OCI-LY7 (cell line): ENCODE measurements around the gene SCARB1. TPM values are rescaled to one million over a fixed set of nuclear protein-coding genes. Genes with fewer than 3 reads are reported as not detected.

Experiments
- BruUV-seq: library from RNA; stranded (reverse); fragments of 400-500 nt; replicated peaks from 2 replicates; lab custom pipeline; 2021; lab: Mats Ljungman, UMichigan
- CTCF ChIA-PET: fragments of 300-600 bp; sonication (Branson Sonifier 250); formaldehyde crosslinking; loops from one replicate; lab custom pipeline; 2022; ENCODE audit warnings: antibody characterized with exemption; ENCODE audit not compliant: unreplicated experiment; lab: Charles Lee
- POLR2A ChIA-PET: fragments of 300-600 bp; sonication (Branson Sonifier 250); formaldehyde crosslinking; loops from one replicate; lab custom pipeline; 2022; ENCODE audit warnings: antibody characterized with exemption; lab: Charles Lee
- DNase-seq: peaks from one replicate; pipeline ENCODE4 v3.0.0-alpha.2; 2015; ENCODE audit warnings: low spot score
- H2AFZ ChIP-seq: fragments of 200-600 bp; sonication (generic), shearing (Covaris generic); 2 replicates; pipeline ENCODE4 v1.6.1; 2014; ENCODE audit warnings: mild to moderate bottlenecking, antibody characterized with exemption, low read length, moderate library complexity
- H3K27ac ChIP-seq: fragments of 200-600 bp; sonication (generic); 2 replicates; pipeline ENCODE4 v1.5.1; 2014; ENCODE audit warnings: mixed run types, low read depth, mild to moderate bottlenecking, moderate library complexity, low read length, inconsistent platforms; ENCODE audit not compliant: poor library complexity, severe bottlenecking
- H3K36me3 ChIP-seq: fragments of 200-600 bp; sonication (generic); 2 replicates; pipeline ENCODE4 v1.6.1; 2014; ENCODE audit warnings: mild to moderate bottlenecking, antibody characterized with exemption, low read length, moderate library complexity, mixed read lengths; ENCODE audit not compliant: insufficient read depth
- H3K4me1 ChIP-seq: fragments of 200-600 bp; sonication (generic); 2 replicates; pipeline ENCODE4 v1.5.1; 2014; ENCODE audit warnings: mild to moderate bottlenecking, low read length; ENCODE audit not compliant: insufficient read depth, poor library complexity, severe bottlenecking
- H3K4me2 ChIP-seq: fragments of 200-600 bp; sonication (generic); 2 replicates; pipeline ENCODE4 v1.6.1; 2014; ENCODE audit warnings: mild to moderate bottlenecking, low read length
- H3K4me3 ChIP-seq: fragments of 200-600 bp; sonication (generic); 2 replicates; pipeline ENCODE4 v1.5.1; 2014; ENCODE audit warnings: mild to moderate bottlenecking, low read depth, low read length; ENCODE audit not compliant: poor library complexity, severe bottlenecking
- H3K79me2 ChIP-seq: fragments of 200-600 bp; sonication (generic); 2 replicates; pipeline ENCODE4 v1.6.1; 2016; ENCODE audit warnings: low read depth, mild to moderate bottlenecking, low read length, moderate library complexity, mixed read lengths; ENCODE audit not compliant: insufficient read depth
- H3K9me2 ChIP-seq: fragments of 200-600 bp; sonication (generic); 2 replicates; pipeline ENCODE4 v1.6.1; 2016; ENCODE audit warnings: mild to moderate bottlenecking, low read length, mixed read lengths; ENCODE audit not compliant: insufficient read depth
- H3K9me3 ChIP-seq: fragments of 200-600 bp; sonication (generic); 2 replicates; pipeline ENCODE4 v1.6.1; 2014; ENCODE audit warnings: mild to moderate bottlenecking, mixed run types, low read length, mixed read lengths
- H4K20me1 ChIP-seq: fragments of 200-600 bp; sonication (generic); 2 replicates; pipeline ENCODE4 v1.6.1; 2014; ENCODE audit warnings: mild to moderate bottlenecking, antibody characterized with exemption, low read length, moderate library complexity, mixed read lengths; ENCODE audit not compliant: insufficient read depth
- EZH2phosphoT487 ChIP-seq: fragments of 200-600 bp; sonication (generic); IDR thresholded peaks from 2 replicates; pipeline ENCODE4 v1.6.1; 2018; ENCODE audit warnings: low read depth, borderline replicate concordance, mild to moderate bottlenecking, mixed run types, antibody characterized with exemption, low read length, moderate library complexity, mixed read lengths
- intact Hi-C: fragments of 100-400 bp; cut with micrococcal nuclease; formaldehyde crosslinking; loops from one replicate; pipeline ENCODE4 v1.10.0; 2022; ENCODE audit not compliant: unreplicated experiment
- total RNA-seq, 2 experiments: library from RNA; depleted of rRNA in 1 of 2; stranded (reverse); fragments of >200 nt in 1 of 2; shearing (Covaris generic) in 1 of 2; gene quantifications; 2 replicates each; pipeline ENCODE4 v1.2.3, GENCODE V29; 2014 to 2022
- TF ChIP-seq, protein P1 (sequence below): fragments of 200-600 bp; sonication (generic); conservative IDR thresholded peaks from 2 replicates; pipeline ENCODE4 v1.5.1; 2014; ENCODE audit warnings: mild to moderate bottlenecking, antibody characterized with exemption, low read length, moderate library complexity, mixed read lengths

The SCARB1 gene
- total RNA-seq, 2 experiments from 2014 or later = 42.9 to 112 TPM

DNA sequence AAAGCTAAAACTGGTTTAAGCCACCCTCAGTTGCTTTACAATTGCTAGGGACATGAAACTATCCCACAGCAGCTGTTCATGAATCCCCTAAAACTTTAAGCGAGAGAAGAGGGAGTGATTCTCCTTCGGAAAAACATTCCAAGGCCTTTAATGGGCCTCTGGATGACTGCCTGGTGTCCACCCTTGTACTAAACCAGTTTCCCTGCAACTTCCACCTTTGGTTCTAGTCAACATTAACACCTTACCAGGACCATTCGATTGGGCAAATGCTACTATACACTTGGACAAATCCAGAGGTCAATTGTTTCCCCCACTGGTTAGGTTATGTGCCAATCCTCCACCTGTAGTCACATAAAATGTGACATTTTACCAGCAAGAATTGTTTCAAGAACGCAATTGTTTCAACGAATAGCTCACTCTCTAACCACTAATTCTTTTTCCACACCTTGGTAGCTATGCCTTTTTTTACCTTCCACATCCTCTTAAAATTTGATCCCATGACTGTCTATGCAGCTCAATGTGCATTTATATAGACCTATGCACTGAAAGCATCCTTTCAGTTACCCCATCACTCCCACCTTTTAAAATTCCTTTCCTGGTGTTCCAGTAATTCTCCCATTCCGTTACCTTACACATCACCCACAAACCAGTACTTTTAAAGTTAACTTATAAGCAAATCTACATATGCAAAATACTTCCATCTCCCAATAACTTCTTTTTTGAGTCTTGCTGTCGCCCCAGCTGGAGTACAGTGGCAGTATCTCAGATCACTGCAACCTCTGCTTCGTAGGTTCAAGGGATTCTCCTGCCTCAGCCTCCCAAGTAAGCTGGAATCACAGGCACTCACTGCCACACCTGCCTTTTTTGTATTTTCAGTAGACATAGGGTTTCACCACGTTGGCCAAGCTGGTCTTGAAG, 47.2 kb upstream of the SCARB1 start:
- Histone ChIP-seq H3K9me2 (no peaks in the 10 kb centered on the region), H3K4me2 (peak overlapping the region; percentile 31), H3K36me3 (peaks cover 42% of the 10 kb centered on the region), H3K27ac (no peak overlapping the region), H2AFZ (no peak overlapping the region), H4K20me1 (peaks cover 26% of the 10 kb centered on the region), H3K4me1 (peaks cover 51% of the 10 kb centered on the region), H3K9me3 (no peaks in the 10 kb centered on the region), H3K4me3 (peak overlapping the region; percentile 15), H3K79me2 (peaks cover 51% of the 10 kb centered on the region)
- DNase-seq = no peak
- intact Hi-C loops = no loop called here
- BruUV-seq = no TSS peak
- TF ChIP-seq, protein P1, sequence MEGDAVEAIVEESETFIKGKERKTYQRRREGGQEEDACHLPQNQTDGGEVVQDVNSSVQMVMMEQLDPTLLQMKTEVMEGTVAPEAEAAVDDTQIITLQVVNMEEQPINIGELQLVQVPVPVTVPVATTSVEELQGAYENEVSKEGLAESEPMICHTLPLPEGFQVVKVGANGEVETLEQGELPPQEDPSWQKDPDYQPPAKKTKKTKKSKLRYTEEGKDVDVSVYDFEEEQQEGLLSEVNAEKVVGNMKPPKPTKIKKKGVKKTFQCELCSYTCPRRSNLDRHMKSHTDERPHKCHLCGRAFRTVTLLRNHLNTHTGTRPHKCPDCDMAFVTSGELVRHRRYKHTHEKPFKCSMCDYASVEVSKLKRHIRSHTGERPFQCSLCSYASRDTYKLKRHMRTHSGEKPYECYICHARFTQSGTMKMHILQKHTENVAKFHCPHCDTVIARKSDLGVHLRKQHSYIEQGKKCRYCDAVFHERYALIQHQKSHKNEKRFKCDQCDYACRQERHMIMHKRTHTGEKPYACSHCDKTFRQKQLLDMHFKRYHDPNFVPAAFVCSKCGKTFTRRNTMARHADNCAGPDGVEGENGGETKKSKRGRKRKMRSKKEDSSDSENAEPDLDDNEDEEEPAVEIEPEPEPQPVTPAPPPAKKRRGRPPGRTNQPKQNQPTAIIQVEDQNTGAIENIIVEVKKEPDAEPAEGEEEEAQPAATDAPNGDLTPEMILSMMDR = no peak
- TF ChIP-seq EZH2phosphoT487 = no peak
- ChIA-PET CTCF (interaction anchor here (0.6 kb wide), 1 partner anchor 11 kb away, joined by 3 read pairs; no protein-coding TSS in a partner anchor), POLR2A (interaction anchor here (1.0 to 2.3 kb wide), 3 partner anchors 9 to 27 kb away, joined by 3 to 20 read pairs (median 4); no protein-coding TSS in a partner anchor)

GRCh38 chr12:124909831-124910560, 46.3 kb upstream of the SCARB1 start:
- BruUV-seq = no TSS peak
- H3K36me3 ChIP-seq = peaks cover 42% of the 10 kb centered on the region
- H3K9me2 ChIP-seq = no peaks in the 10 kb centered on the region
- peaks cover 26% of the 10 kb centered on the region for H4K20me1 ChIP-seq
- peak overlapping the region; percentile 31; the same call in 1 of the 2 replicates for H3K4me2 ChIP-seq
- ChIA-PET POLR2A (interaction anchor here (1.0 to 2.3 kb wide), 3 partner anchors 10 to 28 kb away, joined by 3 to 20 read pairs (median 4); no protein-coding TSS in a partner anchor), CTCF (interaction anchor here (0.6 kb wide), 1 partner anchor 12 kb away, joined by 3 read pairs; no protein-coding TSS in a partner anchor)
- no peak overlapping the region for H2AFZ ChIP-seq
- no peak for DNase-seq
- TF ChIP-seq EZH2phosphoT487 = no peak
- TF ChIP-seq, protein P1 = no peak
- H3K4me1 ChIP-seq = peaks cover 49% of the 10 kb centered on the region
- peaks cover 43% of the 10 kb centered on the region for H3K79me2 ChIP-seq
- intact Hi-C loops = no loop called here
- no peak overlapping the region for H3K4me3 ChIP-seq
- H3K9me3 ChIP-seq = no peaks in the 10 kb centered on the region
- no peak overlapping the region for H3K27ac ChIP-seq
